Endothelial cell of umbilical vein (primary cell): ENCODE results near the gene TNPO2. TPM values are rescaled to one million over a fixed set of nuclear protein-coding genes. Genes with fewer than 3 reads are reported as not detected.

Experiments used
- BruUV-seq: library from RNA; stranded (reverse); fragments of 400-500 nt; replicated peaks from 2 replicates; lab custom pipeline; 2021; lab: Mats Ljungman, UMichigan
- CTCF ChIA-PET: fragments of 300-600, 350-600 bp; sonication (Branson Sonifier 250); formaldehyde crosslinking; loops from one replicate; lab custom pipeline; 2021; ENCODE audit warnings: antibody characterized with exemption, inconsistent platforms; lab: Charles Lee
- POLR2A ChIA-PET: fragments of 300-600, 350-600 bp; sonication (Branson Sonifier 250); formaldehyde crosslinking; loops from one replicate; lab custom pipeline; 2021; ENCODE audit warnings: antibody characterized with exemption, inconsistent platforms; lab: Charles Lee
- DNase-seq: peaks from one replicate; pipeline ENCODE4 v3.0.0-alpha.2; 2011; ENCODE audit warnings: low read depth, low spot score
- FAIRE-seq: peaks from 2 replicates; lab custom pipeline; 2011; peaks lifted over from hg19 to GRCh38; lab: Jason Lieb, UNC
- H2AFZ ChIP-seq: 2 replicates; pipeline ENCODE4 v1.6.0; 2012; ENCODE audit warnings: low read depth, low read length, control low read depth, inconsistent platforms
- H3K27ac ChIP-seq: 2 replicates; pipeline ENCODE4 v1.5.1; 2011; ENCODE audit warnings: low read depth, mild to moderate bottlenecking, control low read depth, low read length, moderate library complexity; ENCODE audit not compliant: insufficient read depth
- H3K27me3 ChIP-seq, 2 experiments: 2 replicates each; pipeline versions ENCODE4 v1.6.0 to v1.6.1; 2011; ENCODE audit warnings: low read length in 2 of 2, mixed read lengths in 1 of 2; ENCODE audit not compliant: control insufficient read depth in 2 of 2, insufficient read depth in 2 of 2
- H3K36me3 ChIP-seq, 2 experiments: 2 replicates in 1 of 2; 3 replicates in 1 of 2; pipeline ENCODE4 v1.5.1; 2011; ENCODE audit warnings: low read length in 2 of 2, mild to moderate bottlenecking in 1 of 2, moderate library complexity in 1 of 2; ENCODE audit not compliant: control insufficient read depth in 2 of 2, insufficient read depth in 2 of 2; ENCODE audit errors: extremely low read depth in 1 of 2
- H3K4me1 ChIP-seq: 3 replicates; pipeline ENCODE4 v1.5.1; 2011; ENCODE audit warnings: mild to moderate bottlenecking, low read length; ENCODE audit not compliant: control insufficient read depth, insufficient read depth; ENCODE audit errors: extremely low read depth
- H3K4me2 ChIP-seq: 2 replicates; pipeline ENCODE4 v1.6.1; 2011; ENCODE audit warnings: low read length, control low read depth, mixed read lengths; ENCODE audit not compliant: insufficient read depth
- H3K4me3 ChIP-seq, 3 experiments: fragments of 200-600 bp in 1 of 3; sonication (generic), shearing (Covaris generic) in 1 of 3; replicated peaks in 1 of 3; 2 replicates each; pipeline ENCODE4 v1.5.1; 2011 to 2016; ENCODE audit warnings: control low read depth in 3 of 3, low read length in 3 of 3, mild to moderate bottlenecking in 2 of 3, inconsistent platforms in 1 of 3, low read depth in 1 of 3, moderate library complexity in 1 of 3; ENCODE audit not compliant: insufficient read depth in 1 of 3
- H3K79me2 ChIP-seq: 2 replicates; pipeline ENCODE4 v1.6.0; 2012; ENCODE audit warnings: low read length, inconsistent platforms; ENCODE audit not compliant: control insufficient read depth, insufficient read depth
- H3K9ac ChIP-seq: replicated peaks from 2 replicates; pipeline ENCODE3; 2011; ENCODE audit warnings: low read length, control low read depth; ENCODE audit not compliant: insufficient read depth; ENCODE audit errors: extremely low read depth
- H3K9me1 ChIP-seq: replicated peaks from 3 replicates; pipeline ENCODE4 v1.6.0; 2011; ENCODE audit warnings: mild to moderate bottlenecking, low read length; ENCODE audit not compliant: control insufficient read depth, insufficient read depth; ENCODE audit errors: extremely low read depth
- H3K9me3 ChIP-seq: replicated peaks from 2 replicates; pipeline ENCODE4 v1.5.1; 2012; ENCODE audit warnings: low read length, inconsistent platforms; ENCODE audit not compliant: control insufficient read depth, insufficient read depth
- H4K20me1 ChIP-seq: replicated peaks from 2 replicates; pipeline ENCODE3; 2011; ENCODE audit warnings: mild to moderate bottlenecking, low read length; ENCODE audit not compliant: control insufficient read depth, insufficient read depth; ENCODE audit errors: extremely low read depth
- EZH2 ChIP-seq: IDR thresholded peaks from 2 replicates; pipeline ENCODE4 v1.6.1; 2012; ENCODE audit warnings: borderline replicate concordance, low read depth, mild to moderate bottlenecking, moderate library complexity, low read length, inconsistent platforms; ENCODE audit not compliant: severe bottlenecking
- FOS ChIP-seq: IDR thresholded peaks from 2 replicates; pipeline ENCODE4 v1.6.1; 2011; ENCODE audit warnings: mild to moderate bottlenecking, low read length, moderate library complexity, borderline replicate concordance; ENCODE audit not compliant: insufficient read depth
- GATA2 ChIP-seq: IDR thresholded peaks from 2 replicates; pipeline ENCODE4 v1.7.0; 2011; ENCODE audit warnings: low read depth, mild to moderate bottlenecking, moderate library complexity, mixed read lengths, low read length; ENCODE audit not compliant: insufficient read length, insufficient read depth
- JUN ChIP-seq: IDR thresholded peaks from 2 replicates; pipeline ENCODE4 v1.6.1; 2011; ENCODE audit warnings: borderline replicate concordance, low read depth; ENCODE audit not compliant: insufficient read length, insufficient read depth
- MYC ChIP-seq: IDR thresholded peaks from one replicate; pipeline ENCODE4 v1.6.1; 2011; ENCODE audit warnings: mild to moderate bottlenecking, low read depth, low read length
- POLR2A ChIP-seq: IDR thresholded peaks from 2 replicates; pipeline ENCODE4 v1.6.1; 2012; ENCODE audit warnings: low read depth, mild to moderate bottlenecking, control low read depth, low read length
- POLR2AphosphoS5 ChIP-seq: IDR thresholded peaks from 2 replicates; pipeline ENCODE4 v1.6.1; 2012; ENCODE audit warnings: low read depth, mild to moderate bottlenecking, control low read depth, low read length, moderate library complexity; ENCODE audit not compliant: insufficient read depth
- dilution Hi-C: fragments of 300-500 bp; cut with MboI; formaldehyde crosslinking; loops from one replicate; pipeline ENCODE4 v1.15.0; 2019; ENCODE audit warnings: low sequenced_read_pairs; ENCODE audit not compliant: extremely low pct_ligation_motif_present
- intact Hi-C: fragments of 100-400 bp; cut with micrococcal nuclease; formaldehyde crosslinking; loops from one replicate; pipeline ENCODE4 v1.10.0; 2022
- polyA plus RNA-seq, 4 experiments: library from polyadenylated mRNA; depleted of rRNA in 3 of 4; stranded (reverse) in 3 of 4; unstranded in 1 of 4; fragments of >200 nt; gene quantifications; 2 replicates each; pipeline versions ENCODE4 v1.2.1 to v1.2.3, GENCODE V29; 2011 to 2012; ENCODE audit warnings: missing spikeins in 1 of 4
- total RNA-seq: library from RNA; stranded (reverse); gene quantifications from 2 replicates; pipeline ENCODE4 v1.2.3, GENCODE V29; 2021
- TF ChIP-seq, protein P1 (sequence below): IDR thresholded peaks from 2 replicates; pipeline ENCODE4 v1.6.1; 2011; ENCODE audit not compliant: insufficient read depth, insufficient read length
- TF ChIP-seq, protein P2 (sequence below), 2 donors: IDR thresholded peaks; 1 replicate in 1 of 2; 2 replicates in 1 of 2; pipeline ENCODE4 v1.5.1; 2011; ENCODE audit warnings: low read length in 2 of 2, mild to moderate bottlenecking in 2 of 2, moderate library complexity in 2 of 2, control low read depth in 1 of 2, inconsistent platforms in 1 of 2, low read depth in 1 of 2; ENCODE audit not compliant: insufficient read depth in 1 of 2; ENCODE audit errors: extremely low read depth in 1 of 2

The TNPO2 gene
- total and polyA plus RNA-seq, 2 donors (not counting 3 experiments of a cell fraction or from before 2014, with no cell fraction given), result 94.5 to 98.8 TPM

DNA sequence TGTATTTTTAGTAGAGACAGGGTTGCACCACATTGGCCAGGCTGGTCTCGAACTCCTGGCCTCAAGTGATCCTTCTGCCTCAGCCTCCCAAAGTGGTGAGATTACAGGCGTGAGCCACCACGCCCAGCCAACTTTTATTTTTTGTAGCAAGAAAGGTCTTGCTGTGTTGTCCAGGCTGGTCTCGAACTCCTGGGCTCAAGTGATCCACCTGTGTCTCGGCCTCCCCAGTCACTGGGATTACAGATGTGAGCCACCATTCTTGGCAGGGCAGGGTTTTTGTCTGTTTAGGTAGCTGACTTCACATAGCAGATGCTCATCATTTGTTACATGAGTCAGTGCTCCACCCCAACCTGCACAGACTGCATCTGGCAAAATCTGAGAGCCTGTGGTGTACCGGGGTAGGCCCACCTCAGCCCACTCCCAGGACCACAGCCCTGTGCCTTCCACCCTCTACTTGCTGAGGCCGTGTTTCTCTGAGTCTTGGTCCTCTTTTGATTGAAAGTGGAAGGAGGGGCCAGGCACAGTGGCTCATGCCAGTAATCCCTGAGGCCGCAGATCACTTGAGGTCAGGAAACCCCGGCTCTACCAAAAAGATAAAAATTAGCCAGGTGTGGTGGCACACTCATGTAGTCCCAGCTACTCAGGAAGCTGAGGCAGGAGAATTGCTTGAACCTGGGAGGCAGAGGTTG is 4.2 kb upstream of the TNPO2 start:
- no peak for DNase-seq
- POLR2A ChIA-PET, result interaction anchor here (0.7 kb wide), 1 partner anchor 10 kb away, joined by 4 read pairs; the partner anchor contains the start of gene GET3

More for the DNA sequence above, 4.2 kb upstream of the TNPO2 start:
- BruUV-seq, result no TSS peak
- Histone ChIP-seq H3K9me3 (no peaks in the 10 kb centered on the region), H3K79me2 (peaks cover 37% of the 10 kb centered on the region), H3K4me3 (no peak overlapping the region), H3K36me3 (peaks cover 9 to 31% of the 10 kb centered on the region in 2 experiments), H3K4me1 (peaks cover 9% of the 10 kb centered on the region), H3K27ac (no peak overlapping the region), H3K9me1 (no peaks in the 10 kb centered on the region), H2AFZ (no peak overlapping the region), H3K4me2 (no peak overlapping the region), H4K20me1 (no peaks in the 10 kb centered on the region), H3K9ac (no peak overlapping the region), H3K27me3 (no peaks in the 10 kb centered on the region)
- CTCF ChIA-PET, result interaction anchor here (0.7 kb wide), 1 partner anchor 10 kb away, joined by 3 read pairs; no protein-coding TSS in a partner anchor
- dilution Hi-C loops (no loop called here), intact Hi-C loops (no loop called here)
- TF ChIP-seq, protein P1, sequence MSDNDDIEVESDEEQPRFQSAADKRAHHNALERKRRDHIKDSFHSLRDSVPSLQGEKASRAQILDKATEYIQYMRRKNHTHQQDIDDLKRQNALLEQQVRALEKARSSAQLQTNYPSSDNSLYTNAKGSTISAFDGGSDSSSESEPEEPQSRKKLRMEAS, result no peak
- TF ChIP-seq FOS (no peak), MYC (no peak), POLR2A (no peak), EZH2 (no peak), GATA2 (no peak), POLR2AphosphoS5 (no peak), JUN (no peak)
- TF ChIP-seq, protein P2, sequence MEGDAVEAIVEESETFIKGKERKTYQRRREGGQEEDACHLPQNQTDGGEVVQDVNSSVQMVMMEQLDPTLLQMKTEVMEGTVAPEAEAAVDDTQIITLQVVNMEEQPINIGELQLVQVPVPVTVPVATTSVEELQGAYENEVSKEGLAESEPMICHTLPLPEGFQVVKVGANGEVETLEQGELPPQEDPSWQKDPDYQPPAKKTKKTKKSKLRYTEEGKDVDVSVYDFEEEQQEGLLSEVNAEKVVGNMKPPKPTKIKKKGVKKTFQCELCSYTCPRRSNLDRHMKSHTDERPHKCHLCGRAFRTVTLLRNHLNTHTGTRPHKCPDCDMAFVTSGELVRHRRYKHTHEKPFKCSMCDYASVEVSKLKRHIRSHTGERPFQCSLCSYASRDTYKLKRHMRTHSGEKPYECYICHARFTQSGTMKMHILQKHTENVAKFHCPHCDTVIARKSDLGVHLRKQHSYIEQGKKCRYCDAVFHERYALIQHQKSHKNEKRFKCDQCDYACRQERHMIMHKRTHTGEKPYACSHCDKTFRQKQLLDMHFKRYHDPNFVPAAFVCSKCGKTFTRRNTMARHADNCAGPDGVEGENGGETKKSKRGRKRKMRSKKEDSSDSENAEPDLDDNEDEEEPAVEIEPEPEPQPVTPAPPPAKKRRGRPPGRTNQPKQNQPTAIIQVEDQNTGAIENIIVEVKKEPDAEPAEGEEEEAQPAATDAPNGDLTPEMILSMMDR (IDR thresholded peaks at IDR 0.05; ENCODE audit: extremely low read depth in 1 of 2, insufficient read depth in 1 of 2, low read depth in 1 of 2, low read length in 2 of 2), result no peak
- FAIRE-seq, result no peak
